A549 (cell line): Measurements from ENCODE around the gene KRT40. TPM values are rescaled to one million over a fixed set of nuclear protein-coding genes. Genes with fewer than 3 reads are reported as not detected.

Experiments
- ATAC-seq, 2 experiments: fragments of 200-7000 bp in 1 of 2; fragments of >200 bp in 1 of 2; cut with Nextera tagmentation in 1 of 2; cut with Tn5 transposase in 1 of 2; 3 replicates each; pipeline versions ENCODE4 v1.8.0 to v1.9.1; 2018 to 2020; ENCODE audit warnings: mild to moderate bottlenecking in 1 of 2, moderate library complexity in 1 of 2
- CTCF ChIA-PET: fragments of 300-600 bp; sonication (Branson Sonifier 250); formaldehyde crosslinking; extraction: SDS; loops from one replicate; lab custom pipeline; 2021; ENCODE audit warnings: antibody characterized with exemption, inconsistent platforms; lab: Yijun Ruan, JAX
- POLR2A ChIA-PET: fragments of 350-600 bp; formaldehyde crosslinking; extraction: SDS; loops from one replicate; lab custom pipeline; 2021; ENCODE audit warnings: antibody characterized with exemption, inconsistent platforms; lab: Yijun Ruan, JAX
- DNase-seq, 2 experiments: peaks; one replicate each; pipeline versions ENCODE4 v3.0.0 to v3.0.0-alpha.2; 2011 to 2016; ENCODE audit warnings: low read depth in 1 of 2, low spot score in 1 of 2
- FAIRE-seq: peaks from 2 replicates; lab custom pipeline; 2011; peaks lifted over from hg19 to GRCh38; lab: Jason Lieb, UNC
- H3K27ac ChIP-seq, 2 experiments: fragments of >200 bp; sonication (Bioruptor Twin); formaldehyde crosslinking; 3 replicates each; pipeline ENCODE4 v1.5.1; 2016 to 2017
- H3K4me1 ChIP-seq: fragments of >200 bp; sonication (Bioruptor Twin); formaldehyde crosslinking; 3 replicates; pipeline ENCODE4 v1.6.1; 2016
- H3K4me2 ChIP-seq: fragments of >200 bp; sonication (Bioruptor Twin); formaldehyde crosslinking; 3 replicates; pipeline ENCODE4 v1.6.1; 2016
- H3K4me3 ChIP-seq: fragments of >200 bp; sonication (Bioruptor Twin); formaldehyde crosslinking; 3 replicates; pipeline ENCODE4 v1.5.1; 2016
- H3K9me3 ChIP-seq: fragments of >200 bp; sonication (Bioruptor Twin); formaldehyde crosslinking; 3 replicates; pipeline ENCODE4 v1.6.1; 2016
- ATOH8 ChIP-seq: fragments of 250-450 bp; sonication (Bioruptor Pico); IDR thresholded peaks from 2 replicates; pipeline ENCODE4 v1.5.0; 2020; ENCODE audit warnings: low read depth, mild to moderate bottlenecking, moderate library complexity
- BHLHE40 ChIP-seq: IDR thresholded peaks from 2 replicates; pipeline ENCODE4 v1.6.1; 2012; ENCODE audit warnings: low read depth, low read length, inconsistent platforms
- CBX2 ChIP-seq: fragments of 200-600 bp; sonication (generic); IDR thresholded peaks from 2 replicates; pipeline ENCODE4 v1.6.1; 2016; ENCODE audit warnings: low read depth, mild to moderate bottlenecking, borderline replicate concordance
- CEBPB ChIP-seq, 2 experiments: fragments of >200 bp in 1 of 2; sonication (Bioruptor Twin) in 1 of 2; formaldehyde crosslinking in 1 of 2; IDR thresholded peaks; 2 replicates each; pipeline ENCODE4 v1.6.1; 2012 to 2016
- CHD2 ChIP-seq: fragments of 150-350 bp; IDR thresholded peaks from 2 replicates; pipeline ENCODE4 v1.6.1; 2014; ENCODE audit warnings: low read length; ENCODE audit not compliant: partially characterized antibody
- CHD4 ChIP-seq: fragments of 200-600 bp; sonication (generic); IDR thresholded peaks from 2 replicates; pipeline ENCODE4 v1.6.1; 2016; ENCODE audit warnings: antibody characterized with exemption, mild to moderate bottlenecking, borderline replicate concordance
- EHF ChIP-seq: fragments of 250-450 bp; sonication (Bioruptor Pico); IDR thresholded peaks from 2 replicates; pipeline ENCODE4 v1.5.0; 2020; ENCODE audit warnings: mild to moderate bottlenecking
- EP300 ChIP-seq, 2 experiments: fragments of >200 bp; sonication (Bioruptor Twin); formaldehyde crosslinking; IDR thresholded peaks; 2 replicates in 1 of 2; 3 replicates in 1 of 2; pipeline ENCODE4 v1.6.1; 2016 to 2017
- FOSB ChIP-seq: fragments of 250-450 bp; sonication (Bioruptor Pico); IDR thresholded peaks from 2 replicates; pipeline ENCODE4 v1.5.0; 2020; ENCODE audit warnings: mild to moderate bottlenecking, moderate library complexity
- FOXS1 ChIP-seq: fragments of 250-450 bp; sonication (Bioruptor Pico); IDR thresholded peaks from 2 replicates; pipeline ENCODE4 v1.5.0; 2020; ENCODE audit warnings: mild to moderate bottlenecking, moderate library complexity
- HDAC2 ChIP-seq: fragments of 200-600 bp; sonication (generic); IDR thresholded peaks from 2 replicates; pipeline ENCODE4 v1.6.1; 2016
- HEYL ChIP-seq: fragments of 250-450 bp; sonication (Bioruptor Pico); IDR thresholded peaks from 2 replicates; pipeline ENCODE4 v1.8.0; 2021; ENCODE audit warnings: mild to moderate bottlenecking, moderate library complexity
- HOXB13 ChIP-seq: fragments of 250-450 bp; sonication (Bioruptor Pico); IDR thresholded peaks from 2 replicates; pipeline ENCODE4 v1.5.0; 2020; ENCODE audit warnings: low read depth, mild to moderate bottlenecking, moderate library complexity
- HOXB5 ChIP-seq: fragments of 250-450 bp; sonication (Bioruptor Pico); IDR thresholded peaks from 2 replicates; pipeline ENCODE4 v1.5.0; 2020; ENCODE audit warnings: mild to moderate bottlenecking, moderate library complexity
- KDM1A ChIP-seq: fragments of 200-600 bp; sonication (generic); IDR thresholded peaks from 2 replicates; pipeline ENCODE4 v1.6.1; 2016; ENCODE audit warnings: low read depth, mild to moderate bottlenecking
- MAZ ChIP-seq: fragments of 150-350 bp; IDR thresholded peaks from 2 replicates; pipeline ENCODE4 v1.6.1; 2014; ENCODE audit warnings: antibody characterized with exemption, low read depth, low read length, borderline replicate concordance
- NFE2L2 ChIP-seq: fragments of 150-350 bp; conservative IDR thresholded peaks from 2 replicates; pipeline ENCODE4 v1.6.1; 2014; ENCODE audit warnings: low read length
- PHF8 ChIP-seq: fragments of 200-600 bp; sonication (generic); IDR thresholded peaks from 2 replicates; pipeline ENCODE4 v1.6.1; 2016; ENCODE audit warnings: low read depth, mild to moderate bottlenecking, antibody characterized with exemption, moderate library complexity, borderline replicate concordance
- RAD21 ChIP-seq, 2 experiments: fragments of >200 bp in 1 of 2; sonication (Bioruptor Twin) in 1 of 2; formaldehyde crosslinking in 1 of 2; IDR thresholded peaks in 1 of 2; conservative IDR thresholded peaks in 1 of 2; 2 replicates in 1 of 2; 3 replicates in 1 of 2; pipeline ENCODE4 v1.6.1; 2012 to 2018; ENCODE audit warnings: inconsistent platforms in 1 of 2
- RFX5 ChIP-seq: fragments of 450-650 bp; IDR thresholded peaks from 2 replicates; pipeline ENCODE4 v1.7.1; 2014; ENCODE audit warnings: antibody characterized with exemption, mild to moderate bottlenecking, moderate library complexity
- RNF2 ChIP-seq: fragments of 200-600 bp; sonication (generic); IDR thresholded peaks from 2 replicates; pipeline ENCODE4 v1.6.1; 2016; ENCODE audit warnings: low read depth, mild to moderate bottlenecking, antibody characterized with exemption, moderate library complexity, borderline replicate concordance
- USF2 ChIP-seq: fragments of 450-650 bp; IDR thresholded peaks from 2 replicates; pipeline ENCODE4 v1.6.1; 2014; ENCODE audit warnings: antibody characterized with exemption
- ZC3H11A ChIP-seq: fragments of 450-650 bp; IDR thresholded peaks from 2 replicates; pipeline ENCODE4 v1.6.1; 2014; ENCODE audit warnings: antibody characterized with exemption, mild to moderate bottlenecking
- ZNF302 ChIP-seq: fragments of 250-450 bp; sonication (Bioruptor Pico); IDR thresholded peaks from 2 replicates; pipeline ENCODE4 v1.9.0; 2021; ENCODE audit warnings: inconsistent platforms, mild to moderate bottlenecking, moderate library complexity
- ZSCAN20 ChIP-seq: fragments of 250-450 bp; sonication (Bioruptor Pico); IDR thresholded peaks from 2 replicates; pipeline ENCODE4 v1.8.0; 2022; ENCODE audit warnings: mild to moderate bottlenecking, moderate library complexity
- WGBS: methylation state at CpG from one replicate; pipeline ENCODE4 v1.1.6; 2017; ENCODE audit errors: missing lambda C conversion rate; 5-methylcytosine and 5-hydroxymethylcytosine counted together
- polyA minus RNA-seq: library from RNA; depleted of rRNA, polyadenylated mRNA; stranded (reverse); fragments of >200 nt; gene quantifications from 2 replicates; pipeline ENCODE4 v1.2.3, GENCODE V29; 2011; rRNA and poly(A)+ RNA removed
- polyA plus RNA-seq, 4 experiments: library from polyadenylated mRNA; depleted of rRNA in 3 of 4; stranded (reverse); fragments of >200 nt; fragmentation: RNase III in 1 of 4; extraction: RNeasy Plus Mini Kit Qiagen cat#74134 plus additional on column Dnase treatment in 1 of 4; gene quantifications; 2 replicates in 3 of 4; 3 replicates in 1 of 4; pipeline ENCODE4 v1.2.3, GENCODE V29; 2011 to 2017
- TF ChIP-seq, protein P1 (sequence below): fragments of 200-600 bp; sonication (generic); IDR thresholded peaks from 2 replicates; pipeline ENCODE4 v1.6.1; 2016; ENCODE audit warnings: antibody characterized with exemption, mild to moderate bottlenecking, moderate library complexity
- TF ChIP-seq, protein P2 (sequence below): fragments of 150-350 bp; IDR thresholded peaks from 2 replicates; pipeline ENCODE4 v1.6.1; 2014; ENCODE audit warnings: low read depth, mild to moderate bottlenecking, low read length
- TF ChIP-seq, protein P3 (sequence below): IDR thresholded peaks from 2 replicates; pipeline ENCODE4 v1.6.1; 2012; ENCODE audit warnings: low read depth, borderline replicate concordance

Gene KRT40
- polyA plus RNA-seq (2011; rRNA removed) = not detected in 2 replicates
- not detected in 2 replicates for polyA plus RNA-seq (2012; cell fraction: cytosol; rRNA removed)
- polyA plus RNA-seq (2012; cell fraction: nucleus; rRNA removed) = not detected in 2 replicates
- polyA plus RNA-seq (2017; fragmentation: RNase III; extraction: RNeasy Plus Mini Kit Qiagen cat#74134 plus additional on column Dnase treatment) = not detected in 3 replicates
- polyA minus RNA-seq = not detected in 2 replicates

DNA sequence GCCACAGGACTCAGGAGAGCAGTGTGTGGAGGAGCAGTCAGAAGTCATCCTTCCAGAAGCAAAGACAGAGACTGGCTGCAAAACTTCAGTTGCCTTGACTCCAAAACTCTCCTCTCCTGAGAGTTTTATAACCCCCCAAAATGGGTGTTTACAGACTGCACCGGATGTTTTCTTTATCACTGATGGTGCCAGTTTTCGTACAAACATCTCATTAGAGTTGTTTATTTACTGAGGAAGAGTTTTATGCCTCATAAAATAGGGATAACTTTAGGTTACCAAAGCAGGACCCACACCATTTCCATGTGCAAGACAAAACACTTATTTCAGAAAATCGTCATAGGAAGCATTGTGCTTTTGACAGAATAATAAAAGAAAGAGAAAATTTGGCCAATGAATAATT lies at the start of gene KRT40:
TSS of gene KRT40 (minus strand) at position 101 of the 400 bp plus-strand sequence. CDS start at position 48, 53 bp downstream.
- TF ChIP-seq, protein P1, sequence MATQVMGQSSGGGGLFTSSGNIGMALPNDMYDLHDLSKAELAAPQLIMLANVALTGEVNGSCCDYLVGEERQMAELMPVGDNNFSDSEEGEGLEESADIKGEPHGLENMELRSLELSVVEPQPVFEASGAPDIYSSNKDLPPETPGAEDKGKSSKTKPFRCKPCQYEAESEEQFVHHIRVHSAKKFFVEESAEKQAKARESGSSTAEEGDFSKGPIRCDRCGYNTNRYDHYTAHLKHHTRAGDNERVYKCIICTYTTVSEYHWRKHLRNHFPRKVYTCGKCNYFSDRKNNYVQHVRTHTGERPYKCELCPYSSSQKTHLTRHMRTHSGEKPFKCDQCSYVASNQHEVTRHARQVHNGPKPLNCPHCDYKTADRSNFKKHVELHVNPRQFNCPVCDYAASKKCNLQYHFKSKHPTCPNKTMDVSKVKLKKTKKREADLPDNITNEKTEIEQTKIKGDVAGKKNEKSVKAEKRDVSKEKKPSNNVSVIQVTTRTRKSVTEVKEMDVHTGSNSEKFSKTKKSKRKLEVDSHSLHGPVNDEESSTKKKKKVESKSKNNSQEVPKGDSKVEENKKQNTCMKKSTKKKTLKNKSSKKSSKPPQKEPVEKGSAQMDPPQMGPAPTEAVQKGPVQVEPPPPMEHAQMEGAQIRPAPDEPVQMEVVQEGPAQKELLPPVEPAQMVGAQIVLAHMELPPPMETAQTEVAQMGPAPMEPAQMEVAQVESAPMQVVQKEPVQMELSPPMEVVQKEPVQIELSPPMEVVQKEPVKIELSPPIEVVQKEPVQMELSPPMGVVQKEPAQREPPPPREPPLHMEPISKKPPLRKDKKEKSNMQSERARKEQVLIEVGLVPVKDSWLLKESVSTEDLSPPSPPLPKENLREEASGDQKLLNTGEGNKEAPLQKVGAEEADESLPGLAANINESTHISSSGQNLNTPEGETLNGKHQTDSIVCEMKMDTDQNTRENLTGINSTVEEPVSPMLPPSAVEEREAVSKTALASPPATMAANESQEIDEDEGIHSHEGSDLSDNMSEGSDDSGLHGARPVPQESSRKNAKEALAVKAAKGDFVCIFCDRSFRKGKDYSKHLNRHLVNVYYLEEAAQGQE = no peak
- TF ChIP-seq BHLHE40 = no peak
- TF ChIP-seq KDM1A = no peak
- TF ChIP-seq HOXB5 (CRISPR knock-in tag) = no peak
- no peak for TF ChIP-seq RNF2
- no peak for TF ChIP-seq FOXS1 (CRISPR knock-in tag)
- TF ChIP-seq HDAC2 = no peak
- no peak for TF ChIP-seq HEYL (CRISPR knock-in tag)
- no peak for TF ChIP-seq ZSCAN20
- no peak for TF ChIP-seq CHD4
- TF ChIP-seq USF2 = no peak
- no peak for TF ChIP-seq ATOH8 (CRISPR knock-in tag)
- TF ChIP-seq FOSB (CRISPR knock-in tag) = no peak
- TF ChIP-seq RFX5 = no peak
- TF ChIP-seq HOXB13 (CRISPR knock-in tag) = no peak
- no peak for TF ChIP-seq MAZ
- TF ChIP-seq EP300 (IDR thresholded peaks at IDR 0.05) = no peak
- TF ChIP-seq, protein P2, sequence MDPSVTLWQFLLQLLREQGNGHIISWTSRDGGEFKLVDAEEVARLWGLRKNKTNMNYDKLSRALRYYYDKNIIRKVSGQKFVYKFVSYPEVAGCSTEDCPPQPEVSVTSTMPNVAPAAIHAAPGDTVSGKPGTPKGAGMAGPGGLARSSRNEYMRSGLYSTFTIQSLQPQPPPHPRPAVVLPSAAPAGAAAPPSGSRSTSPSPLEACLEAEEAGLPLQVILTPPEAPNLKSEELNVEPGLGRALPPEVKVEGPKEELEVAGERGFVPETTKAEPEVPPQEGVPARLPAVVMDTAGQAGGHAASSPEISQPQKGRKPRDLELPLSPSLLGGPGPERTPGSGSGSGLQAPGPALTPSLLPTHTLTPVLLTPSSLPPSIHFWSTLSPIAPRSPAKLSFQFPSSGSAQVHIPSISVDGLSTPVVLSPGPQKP = no peak
- TF ChIP-seq, all 56 proteins: peak for 0
- CTCF ChIA-PET = interaction anchor here (0.8 to 2.5 kb wide), 4 partner anchors 8 to 664 kb away, joined by 4 to 8 read pairs (median 4); no protein-coding TSS in a partner anchor
- ATAC-seq (no peak), DNase-seq (no peak), FAIRE-seq (no peak)
- no peaks in the 10 kb centered on the region for H3K4me1 ChIP-seq
- 46% methylated on average over 3 of the region's 3 CpGs for WGBS
- no peak within 1 kb of the TSS for H3K4me3 ChIP-seq
- no peak within 1 kb of the TSS for H3K4me2 ChIP-seq
- H3K27ac ChIP-seq = no peak within 1 kb of the TSS
- no peaks in the 10 kb centered on the region for H3K9me3 ChIP-seq
- POLR2A ChIA-PET = no interaction called here

DNA sequence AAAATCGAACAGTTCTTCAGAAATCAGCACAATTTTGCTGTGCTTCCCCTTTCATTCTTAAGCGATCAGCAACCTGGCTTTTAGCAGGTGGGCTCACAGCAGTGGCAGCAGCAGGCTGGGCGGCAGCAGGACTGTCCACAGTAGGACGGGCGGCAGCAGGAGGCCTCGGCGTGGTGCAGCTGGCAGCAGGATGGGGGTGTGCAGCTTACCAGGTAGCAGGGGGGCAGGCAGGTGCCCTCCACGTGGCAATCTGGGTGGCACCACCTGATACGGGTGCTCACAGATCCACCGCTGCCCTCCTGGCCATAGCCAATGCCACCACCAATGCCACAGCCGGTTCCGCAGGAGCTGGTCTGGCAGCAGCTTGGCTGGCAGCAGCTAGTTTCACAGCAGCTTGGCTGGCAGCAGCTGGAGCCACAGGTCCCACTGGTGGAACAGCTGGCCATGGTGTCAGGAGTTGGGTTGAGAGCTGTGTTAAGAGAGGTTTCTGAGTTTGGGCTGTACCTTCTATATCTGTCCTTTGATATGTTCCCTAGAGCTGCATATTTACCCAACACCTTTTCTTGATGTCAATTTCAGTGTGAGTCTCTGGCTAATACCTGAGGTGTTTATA lies 45.6 kb upstream of the KRT40 start, which contains the start of gene KRTAP1-4:
TSS of gene KRTAP1-4 (minus strand) at position 563 of the 613 bp plus-strand sequence. CDS start at position 446, 117 bp downstream.
- peaks cover 8% of the 10 kb centered on the region; the same call in 1 of the 3 replicates for H3K4me1 ChIP-seq
- no peaks in the 10 kb centered on the region for H3K9me3 ChIP-seq
- ATAC-seq (no peak), DNase-seq (no peak)
- no peak within 1 kb of the TSS for H3K27ac ChIP-seq
- POLR2A ChIA-PET = no interaction called here
- H3K4me2 ChIP-seq = no peak within 1 kb of the TSS
- H3K4me3 ChIP-seq = no peak within 1 kb of the TSS
- CTCF ChIA-PET = interaction anchor here (0.7 to 1.8 kb wide), 3 partner anchors 9 to 292 kb away, joined by 3 to 6 read pairs (median 3); no protein-coding TSS in a partner anchor
- 60% methylated on average over 9 of the region's 12 CpGs for WGBS
- TF ChIP-seq KDM1A (no peak), CHD2 (no peak), CEBPB (IDR thresholded peaks at IDR 0.05) (no peak), NFE2L2 (no peak), ZNF302 (CRISPR knock-in tag) (no peak), FOXS1 (CRISPR knock-in tag) (no peak), RAD21 (conservative IDR thresholded peaks at IDR 0.05 in 1 of 2, IDR thresholded peaks at IDR 0.05 in 1 of 2) (no peak), ZC3H11A (no peak), RNF2 (no peak), PHF8 (no peak), EHF (no peak), RFX5 (no peak), CBX2 (no peak)
- TF ChIP-seq, protein P3, sequence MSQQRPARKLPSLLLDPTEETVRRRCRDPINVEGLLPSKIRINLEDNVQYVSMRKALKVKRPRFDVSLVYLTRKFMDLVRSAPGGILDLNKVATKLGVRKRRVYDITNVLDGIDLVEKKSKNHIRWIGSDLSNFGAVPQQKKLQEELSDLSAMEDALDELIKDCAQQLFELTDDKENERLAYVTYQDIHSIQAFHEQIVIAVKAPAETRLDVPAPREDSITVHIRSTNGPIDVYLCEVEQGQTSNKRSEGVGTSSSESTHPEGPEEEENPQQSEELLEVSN = no peak
- TF ChIP-seq, all 56 proteins: peak for 0
- FAIRE-seq = no peak
